Lower leg skin (tissue), 3 donors: ENCODE data around the gene CCDC14.

Source experiments
- CTCF ChIP-seq, 3 donors: fragments of 450-650 bp; IDR thresholded peaks; one replicate each; pipeline ENCODE4 v1.5.1; 2016; ENCODE audit warnings: antibody characterized with exemption in 3 of 3, mild to moderate bottlenecking in 3 of 3, moderate library complexity in 2 of 3
- POLR2A ChIP-seq, 2 donors: fragments of 450-650 bp; IDR thresholded peaks; one replicate each; pipeline ENCODE4 v1.6.1; 2016 to 2017; ENCODE audit warnings: antibody characterized with exemption in 2 of 2, mild to moderate bottlenecking in 1 of 2, moderate library complexity in 1 of 2

DNA sequence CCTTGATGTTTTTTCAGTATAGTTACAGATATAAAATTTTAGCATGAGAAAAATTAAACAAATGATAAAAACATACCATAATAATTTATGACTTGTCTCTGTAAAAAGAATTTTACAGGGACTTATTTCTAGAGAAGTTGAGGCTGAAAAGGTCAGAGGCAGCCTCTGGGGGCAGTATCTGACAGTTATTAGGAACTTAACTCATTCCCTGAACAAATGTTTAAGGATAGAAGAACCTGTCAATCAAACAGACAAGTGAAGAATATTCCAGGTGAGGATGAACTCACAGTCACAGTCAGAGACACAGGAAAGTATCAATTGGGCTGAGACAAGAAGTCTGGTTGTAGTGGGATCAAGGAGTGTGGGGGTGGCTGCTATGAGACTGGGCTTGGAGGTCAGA, 84.2 kb downstream of the CCDC14 start:
- no peak for TF ChIP-seq POLR2A (IDR thresholded peaks at IDR 0.05)
- no peak for TF ChIP-seq CTCF (IDR thresholded peaks at IDR 0.05)
